Measurements from ENCODE around the gene ITPRIPL1.

The ITPRIPL1 gene

DNA sequence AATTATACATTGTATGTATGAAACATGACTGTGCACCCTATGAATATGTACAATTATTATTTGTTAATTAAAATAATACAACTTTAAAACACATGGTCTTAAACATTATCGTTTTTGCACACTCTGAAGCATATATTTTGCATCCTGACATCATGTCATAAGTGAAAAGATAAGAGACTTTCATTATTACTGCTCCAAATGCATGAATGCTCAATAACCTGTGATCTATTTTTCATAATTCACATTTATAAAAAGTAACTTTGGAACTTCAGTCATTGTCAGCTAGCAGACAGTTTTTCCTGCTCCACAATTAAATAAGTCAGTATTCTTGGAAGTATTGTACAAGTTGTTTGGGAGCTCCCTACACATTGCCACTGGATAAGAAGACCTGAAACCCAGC is 1.3 kb upstream of the ITPRIPL1 start:
- DNase-seq (ENCODE audit: low read depth) = no peak

DNA sequence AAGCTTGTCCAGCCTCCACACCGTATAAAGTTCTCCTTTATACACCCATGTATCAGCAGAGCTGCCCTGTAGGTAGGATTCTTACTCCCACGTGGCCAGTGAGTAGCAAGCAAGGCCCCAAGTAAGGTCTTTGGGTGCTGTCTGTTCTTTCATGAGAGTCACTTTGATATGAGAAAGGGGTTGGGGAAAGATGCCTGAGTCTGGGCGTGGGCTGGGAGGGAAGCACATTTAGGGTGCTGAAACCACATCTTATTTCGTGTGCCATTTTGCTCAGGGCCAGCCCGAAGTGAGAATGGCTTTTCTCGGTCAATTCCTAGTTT is 436 bp upstream of the ITPRIPL1 start:
- DNase-seq (ENCODE audit: low read depth) = no peak

DNA sequence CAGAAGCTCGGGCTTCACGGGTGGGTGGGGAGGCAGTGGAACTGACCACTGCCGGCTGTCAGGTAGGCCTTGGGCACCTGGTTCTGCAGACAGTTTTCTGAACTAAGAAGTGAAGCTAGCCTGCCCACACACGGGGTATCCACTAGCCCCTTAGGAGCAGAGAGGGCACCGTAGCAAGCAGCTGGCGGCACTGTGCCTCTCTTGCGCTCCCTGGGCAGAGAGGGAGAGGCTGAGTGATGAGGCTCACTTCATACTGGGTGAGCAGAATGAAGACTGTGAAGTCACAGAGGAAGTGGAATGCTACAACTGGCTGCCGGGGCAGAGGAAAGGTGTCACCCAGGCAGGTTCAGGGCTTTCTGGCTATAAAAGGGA is 753 bp downstream of the ITPRIPL1 start:
- no peak for DNase-seq (ENCODE audit: low read depth)

DNA sequence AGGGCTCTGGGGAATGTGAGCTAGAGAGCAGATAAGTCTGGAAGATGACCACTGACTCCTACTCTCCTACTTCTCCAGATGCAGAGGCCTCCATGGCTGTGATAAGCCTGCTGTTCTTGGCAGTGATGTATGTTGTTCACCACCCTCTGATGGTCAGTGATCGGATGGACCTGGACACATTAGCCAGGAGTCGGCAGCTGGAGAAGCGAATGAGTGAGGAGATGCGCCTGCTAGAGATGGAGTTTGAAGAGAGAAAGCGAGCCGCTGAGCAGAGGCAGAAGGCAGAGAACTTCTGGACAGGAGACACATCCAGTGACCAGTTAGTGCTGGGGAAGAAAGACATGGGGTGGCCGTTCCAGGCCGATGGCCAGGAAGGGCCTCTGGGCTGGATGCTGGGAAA is 1.4 kb downstream of the ITPRIPL1 start:
- no peak for DNase-seq (ENCODE audit: low read depth)

DNA sequence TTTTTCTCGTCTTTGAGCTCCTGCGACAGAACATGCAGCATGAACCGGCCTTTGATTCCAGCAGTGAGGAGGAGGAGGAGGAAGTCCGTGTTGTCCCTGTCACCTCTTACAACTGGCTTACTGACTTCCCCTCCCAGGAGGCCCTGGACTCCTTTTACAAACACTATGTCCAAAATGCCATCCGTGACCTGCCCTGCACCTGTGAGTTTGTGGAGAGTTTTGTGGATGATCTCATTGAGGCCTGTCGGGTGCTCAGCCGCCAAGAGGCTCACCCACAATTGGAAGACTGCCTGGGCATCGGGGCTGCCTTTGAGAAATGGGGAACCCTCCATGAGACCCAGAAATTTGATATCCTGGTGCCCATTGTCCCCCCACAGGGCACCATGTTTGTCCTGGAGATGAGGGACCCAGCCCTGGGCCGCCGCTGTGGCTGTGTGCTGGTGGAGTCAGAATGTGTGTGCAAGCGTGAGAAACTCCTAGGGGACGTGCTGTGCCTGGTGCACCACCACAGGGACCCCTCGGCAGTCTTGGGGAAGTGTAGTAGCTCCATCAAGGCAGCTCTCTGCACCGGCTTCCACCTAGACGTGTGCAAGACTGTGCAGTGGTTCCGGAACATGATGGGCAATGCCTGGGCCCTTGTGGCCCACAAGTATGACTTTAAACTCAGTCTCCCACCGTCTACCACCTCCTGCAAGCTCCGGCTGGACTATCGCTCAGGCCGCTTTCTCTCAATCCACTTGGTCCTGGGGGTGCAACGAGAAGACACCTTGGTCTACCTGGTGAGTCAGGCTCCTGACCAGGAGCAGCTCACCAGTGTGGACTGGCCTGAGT is 2.1 kb downstream of the ITPRIPL1 start:
- DNase-seq (ENCODE audit: low read depth) = no peak

DNA sequence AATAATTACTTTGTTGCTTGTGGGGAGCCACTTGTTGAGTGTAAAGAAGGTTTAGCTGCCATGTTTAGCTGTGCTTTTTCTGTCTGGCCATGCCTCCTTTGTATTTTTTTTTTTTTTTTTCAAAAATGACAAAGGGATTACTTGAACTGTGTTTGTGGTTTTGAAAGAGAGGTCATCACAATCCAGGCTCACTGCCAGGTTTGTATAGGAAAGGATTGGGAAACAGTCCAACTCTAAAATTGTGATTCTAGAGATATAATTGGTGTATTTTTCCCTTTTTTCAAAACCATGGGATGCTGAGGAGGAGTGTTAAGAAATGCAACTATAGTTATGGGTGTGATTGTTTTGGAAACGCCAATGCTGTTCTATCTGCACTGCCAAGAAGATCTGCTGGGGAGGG is 4.3 kb downstream of the ITPRIPL1 start:
- DNase-seq (ENCODE audit: low read depth) = peak; percentile 85

DNA sequence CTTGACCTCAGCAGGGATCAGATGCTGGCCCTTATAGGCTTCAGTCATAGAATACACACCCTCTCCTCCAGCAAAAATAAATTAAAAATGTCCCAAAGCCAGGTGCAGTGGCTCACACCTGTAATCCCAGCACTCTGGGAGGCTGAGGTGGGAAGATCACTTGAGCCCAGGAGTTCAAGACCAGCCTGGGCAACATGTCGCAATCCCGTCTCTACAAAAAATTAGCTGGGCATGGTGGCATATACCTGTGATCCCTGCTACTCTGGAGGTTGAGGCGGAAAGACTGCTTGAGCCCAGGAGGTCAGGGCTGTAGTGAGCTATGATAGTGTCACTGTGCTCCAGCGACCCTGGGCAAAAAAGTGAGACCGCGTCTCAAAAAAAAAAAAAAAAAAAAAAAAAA is 4.8 kb downstream of the ITPRIPL1 start:
- DNase-seq (ENCODE audit: low read depth) = no peak

DNA sequence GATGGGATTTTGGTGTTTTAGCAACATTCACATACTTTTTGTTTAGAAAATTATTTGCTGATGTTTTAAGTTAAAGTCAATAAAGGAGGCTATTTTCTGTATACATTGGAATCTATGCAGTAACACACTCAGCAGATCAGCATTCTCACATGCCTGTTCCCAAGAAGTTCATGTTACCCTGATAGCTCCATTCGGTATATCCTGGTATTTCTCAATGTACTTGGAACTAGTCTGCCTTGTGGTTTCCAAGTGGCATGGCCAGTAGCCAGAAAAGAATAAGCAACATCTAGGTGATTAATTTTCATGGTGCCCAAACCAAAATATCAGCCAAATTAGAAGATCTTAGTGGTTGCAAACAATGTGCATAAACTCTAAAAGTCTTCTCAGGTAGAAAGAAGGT is 5.3 kb downstream of the ITPRIPL1 start:
- DNase-seq (ENCODE audit: low read depth) = peak; percentile 95

DNA sequence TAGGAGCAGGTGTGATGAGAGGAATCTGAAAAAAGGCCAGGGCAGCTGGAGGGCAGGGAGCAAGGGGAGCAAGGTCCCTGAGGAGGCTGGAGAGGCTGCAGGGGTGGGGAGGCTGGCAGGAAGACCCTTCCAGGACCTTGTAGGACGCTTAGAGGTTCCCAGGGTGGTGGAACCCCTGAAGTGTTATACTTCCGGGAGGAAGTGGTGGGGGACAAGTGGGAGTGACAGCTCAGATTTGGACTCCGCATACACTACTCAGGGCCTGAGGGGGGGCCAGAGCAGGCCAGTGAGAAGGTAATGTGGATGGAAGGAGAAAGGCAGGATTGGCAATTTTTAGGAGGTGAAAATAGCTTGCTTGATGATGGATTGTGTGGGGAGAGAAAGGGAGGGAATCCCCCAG is 8.6 kb downstream of the ITPRIPL1 start:
- DNase-seq (ENCODE audit: low read depth) = no peak

DNA sequence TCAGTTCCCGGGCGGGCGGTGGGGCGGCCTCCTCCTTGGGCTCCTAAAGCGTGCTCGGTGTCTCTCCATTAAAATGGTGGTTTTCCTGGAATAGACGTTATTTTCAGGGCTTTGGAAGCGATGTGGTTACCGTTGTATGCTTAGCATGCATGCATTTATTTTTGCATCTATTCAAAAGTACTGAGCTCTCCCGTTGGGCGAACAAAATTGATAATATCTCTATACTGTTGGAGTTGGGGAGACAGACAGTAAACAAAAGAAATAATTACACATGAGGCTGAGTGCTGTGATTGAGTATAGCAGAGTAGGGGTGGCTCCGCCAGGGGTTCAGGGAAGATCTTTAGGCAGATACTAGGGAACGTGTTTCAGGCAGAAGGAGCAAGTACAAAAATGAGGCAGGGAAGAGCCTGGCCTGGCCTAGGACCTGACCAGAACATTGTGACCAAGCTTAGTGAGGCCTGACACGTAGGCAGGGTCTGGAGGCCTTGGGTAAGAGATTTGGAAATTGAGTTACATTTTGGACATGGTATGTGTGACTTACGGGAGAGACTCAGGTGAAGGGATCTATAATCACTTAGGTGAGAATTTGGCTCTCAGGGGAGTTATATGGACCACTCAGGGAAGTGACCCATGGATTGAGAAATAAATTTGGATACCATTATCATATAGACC is 11.1 kb downstream of the ITPRIPL1 start:
- DNase-seq (ENCODE audit: low read depth) = no peak

DNA sequence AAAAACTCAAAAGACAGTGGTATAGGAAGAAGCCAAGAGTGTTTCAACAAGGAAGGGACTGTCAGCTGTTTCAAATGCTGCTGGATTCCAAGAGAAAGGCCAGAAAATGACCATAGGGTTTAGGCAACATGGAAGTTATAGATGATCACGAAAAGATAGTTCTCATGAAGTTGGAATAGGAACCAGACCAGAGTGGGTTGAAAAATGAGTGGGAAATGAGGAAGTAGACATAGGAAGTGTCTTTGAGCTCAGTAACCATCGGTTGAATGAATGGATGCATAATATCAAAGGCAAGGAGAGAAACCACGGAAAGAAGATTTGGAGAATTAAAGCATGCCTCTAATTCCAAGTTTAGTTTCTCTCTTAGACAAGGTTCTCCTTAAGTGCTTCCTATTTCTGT is 11.8 kb downstream of the ITPRIPL1 start:
- DNase-seq (ENCODE audit: low read depth) = no peak

DNA sequence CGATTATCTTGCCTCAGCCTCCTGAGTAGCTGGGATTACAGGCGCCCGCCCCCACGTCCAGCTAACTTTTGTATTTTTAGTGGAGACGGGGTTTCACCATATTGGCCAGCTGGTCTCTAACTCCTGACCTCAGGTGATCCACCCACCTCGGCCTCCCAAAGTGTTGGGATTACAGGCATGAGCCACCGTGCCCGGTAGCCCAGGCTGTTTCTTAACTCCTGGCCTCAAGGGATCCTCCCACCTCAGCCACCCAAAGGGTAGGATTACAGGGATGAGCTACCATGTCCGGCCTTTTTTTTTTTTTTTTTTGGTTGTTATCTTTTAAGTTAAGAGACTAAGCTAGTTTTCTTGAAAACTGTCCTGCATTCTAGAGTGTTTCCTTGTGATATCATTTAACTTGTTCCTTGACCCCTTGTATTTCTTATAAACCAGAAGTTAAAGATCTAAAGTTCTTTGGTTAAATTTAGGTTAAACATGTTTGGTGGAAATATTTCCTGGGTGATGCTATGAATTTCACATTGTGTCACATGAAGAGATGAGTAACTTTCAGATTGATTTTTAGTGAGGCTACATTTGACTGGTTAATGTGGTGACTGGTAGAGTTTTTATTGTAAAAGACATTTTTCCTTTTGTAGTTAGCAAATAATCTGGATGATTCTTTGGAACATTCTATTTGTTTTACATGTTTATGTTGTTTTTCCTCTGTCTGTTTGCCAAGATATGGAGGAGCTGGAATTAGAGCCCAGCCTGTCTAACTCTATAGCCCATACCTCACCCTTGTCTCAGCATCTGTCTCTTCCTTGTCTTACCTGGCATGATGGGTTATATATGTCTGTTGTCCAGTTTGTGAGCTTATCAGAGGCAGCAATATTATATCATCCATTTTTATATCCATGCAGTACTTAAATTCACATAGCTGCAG is 15.6 kb downstream of the ITPRIPL1 start:
- no peak for DNase-seq (ENCODE audit: low read depth)

DNA sequence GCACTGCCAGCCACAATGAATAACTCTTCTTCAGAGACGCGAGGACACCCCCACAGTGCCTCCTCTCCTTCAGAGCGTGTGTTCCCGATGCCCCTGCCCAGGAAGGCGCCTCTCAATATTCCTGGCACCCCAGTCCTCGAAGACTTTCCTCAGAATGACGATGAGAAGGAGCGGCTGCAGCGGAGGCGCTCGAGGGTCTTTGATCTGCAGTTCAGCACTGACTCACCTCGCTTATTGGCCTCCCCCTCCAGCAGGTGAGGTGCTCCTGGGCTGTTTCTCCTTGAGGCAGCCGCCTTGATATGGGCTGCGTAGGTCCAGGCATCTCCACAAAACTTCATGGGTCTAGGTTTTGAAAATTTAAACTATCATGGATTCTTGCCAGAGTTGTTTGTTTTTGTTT is 16.5 kb downstream of the ITPRIPL1 start:
- no peak for DNase-seq (ENCODE audit: low read depth)

DNA sequence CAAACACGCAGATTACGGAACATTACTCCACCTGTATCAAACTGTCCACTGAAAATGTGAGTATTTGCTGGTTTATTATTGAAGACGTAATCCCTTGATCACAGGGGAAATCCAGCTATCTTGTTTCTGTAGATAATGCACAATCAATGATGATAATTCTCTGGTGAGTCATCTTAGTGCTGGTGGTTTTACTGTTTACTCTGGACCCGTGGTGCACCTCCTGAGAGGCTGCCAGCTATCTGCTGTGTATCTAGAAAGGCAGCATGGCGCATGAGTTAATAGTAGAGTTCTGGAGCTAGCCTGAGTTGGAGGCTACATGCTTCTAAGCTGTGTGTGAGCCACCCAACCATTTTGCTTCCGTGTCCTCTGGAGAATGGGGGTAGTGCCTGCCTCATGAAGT is 17.0 kb downstream of the ITPRIPL1 start:
- peak; percentile 61 for DNase-seq (ENCODE audit: low read depth)

DNA sequence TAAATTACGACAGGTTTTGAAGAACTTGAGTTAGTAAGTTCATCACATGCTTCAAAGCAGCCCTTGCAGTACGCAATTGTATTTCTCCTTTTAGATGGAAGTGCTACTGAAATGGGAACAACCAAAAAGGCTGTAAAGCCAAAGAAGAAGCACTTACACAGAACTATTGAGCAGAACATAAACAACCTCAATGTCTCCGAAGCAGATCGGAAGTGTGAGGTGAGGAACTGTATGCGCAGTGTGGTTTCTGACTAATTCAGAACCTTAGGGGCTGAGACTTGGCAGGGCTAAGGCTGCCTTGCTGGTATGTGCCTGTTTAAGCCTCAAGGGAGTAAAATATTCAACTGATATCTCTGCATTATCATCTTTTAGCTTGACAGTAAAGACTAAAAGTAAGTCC is 18.9 kb downstream of the ITPRIPL1 start:
- DNase-seq (ENCODE audit: low read depth) = no peak

DNA sequence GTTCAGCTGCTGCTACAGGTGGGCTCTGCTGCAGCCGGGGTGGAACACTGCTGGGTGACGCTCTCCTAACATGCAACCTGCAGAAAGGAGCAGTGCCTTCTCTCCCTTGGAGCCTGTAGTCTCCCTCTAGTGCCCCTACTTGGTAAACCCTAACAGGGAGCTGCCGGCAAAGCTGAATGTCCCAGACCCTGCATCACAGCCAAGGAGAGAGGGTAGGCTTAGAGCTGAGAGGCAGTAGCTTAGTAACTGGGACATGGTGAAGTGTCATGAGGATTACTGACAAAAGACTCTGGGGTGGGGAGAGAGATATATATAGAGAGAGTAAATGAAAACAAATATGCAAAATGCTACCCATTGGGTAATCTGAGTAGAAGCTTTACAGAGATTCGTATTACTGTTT is 20.3 kb downstream of the ITPRIPL1 start:
- DNase-seq (ENCODE audit: low read depth) = peak; percentile 51

DNA sequence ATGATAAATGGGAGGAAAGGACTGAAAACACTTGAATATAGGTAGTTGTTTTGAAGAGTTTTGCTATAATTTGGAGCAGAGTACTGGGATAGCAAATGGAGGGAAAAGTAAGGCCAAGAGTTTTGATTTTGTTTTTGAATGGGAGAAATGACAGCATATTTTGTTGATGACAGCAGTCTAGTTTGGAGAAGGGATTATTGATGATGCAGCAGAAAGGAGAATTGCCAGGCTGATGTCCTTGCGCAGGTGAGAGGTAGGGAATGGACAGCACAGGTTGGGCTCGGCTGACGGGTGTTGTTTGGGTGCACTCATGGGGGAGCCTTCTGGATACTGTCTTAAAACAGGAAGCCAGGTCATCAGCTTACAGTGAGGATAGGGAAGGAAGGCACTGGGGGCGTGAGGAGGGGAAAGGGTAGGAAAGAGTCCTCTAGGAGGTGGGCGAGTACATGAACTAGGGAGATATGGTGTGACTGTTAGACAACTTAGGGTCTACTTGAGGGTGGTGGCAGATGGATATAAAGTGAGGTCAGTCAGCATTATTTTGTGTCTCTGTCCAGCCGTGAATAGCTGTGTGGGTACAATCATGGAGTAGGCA is 20.8 kb downstream of the ITPRIPL1 start:
- no peak for DNase-seq (ENCODE audit: low read depth)

DNA sequence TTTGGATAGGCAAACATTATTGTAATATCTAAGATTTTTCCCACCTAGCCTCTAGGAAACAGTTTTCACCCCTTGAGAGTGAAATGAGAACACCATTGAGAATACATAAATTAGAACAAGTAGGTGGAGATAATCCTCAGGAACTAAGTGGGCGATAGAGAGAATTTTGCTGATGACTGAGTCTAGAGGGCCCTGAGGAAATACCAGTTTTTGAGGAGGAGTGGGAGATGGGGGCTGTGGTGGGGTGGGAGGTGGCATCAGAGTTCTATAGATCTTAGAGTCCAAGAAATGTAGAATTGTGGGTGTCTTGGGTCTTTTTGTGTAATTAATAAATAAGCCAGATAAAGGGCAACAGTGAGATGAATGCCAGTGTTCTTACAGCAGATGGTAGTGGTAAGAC is 22.3 kb downstream of the ITPRIPL1 start:
- no peak for DNase-seq (ENCODE audit: low read depth)

DNA sequence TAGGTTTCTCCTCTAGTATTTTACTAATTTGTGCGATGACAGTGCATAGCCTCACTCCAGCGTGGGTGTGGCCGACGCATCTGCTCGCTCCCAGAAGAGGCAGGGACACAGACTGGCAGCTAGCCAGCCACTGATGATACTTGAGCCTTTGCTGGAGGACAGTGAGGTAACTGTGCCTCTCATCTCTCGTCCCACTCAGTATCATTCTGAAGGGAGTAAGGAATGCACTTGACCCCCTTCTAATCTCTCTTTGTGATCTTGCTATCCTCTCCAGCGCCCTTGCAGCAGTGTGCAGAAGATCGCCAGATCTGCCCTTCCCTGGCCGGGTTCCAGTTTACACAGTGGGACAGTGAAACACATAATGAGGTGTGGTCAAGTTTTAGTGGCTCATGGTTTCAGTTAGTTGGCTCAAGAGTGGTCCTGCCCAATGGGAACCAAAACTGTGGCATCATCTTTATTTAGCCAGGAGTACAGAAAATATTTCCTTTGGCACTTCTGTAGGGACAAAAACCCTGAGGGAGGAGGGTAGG is 28.0 kb downstream of the ITPRIPL1 start:
- DNase-seq (ENCODE audit: low read depth) = peak; percentile 75

DNA sequence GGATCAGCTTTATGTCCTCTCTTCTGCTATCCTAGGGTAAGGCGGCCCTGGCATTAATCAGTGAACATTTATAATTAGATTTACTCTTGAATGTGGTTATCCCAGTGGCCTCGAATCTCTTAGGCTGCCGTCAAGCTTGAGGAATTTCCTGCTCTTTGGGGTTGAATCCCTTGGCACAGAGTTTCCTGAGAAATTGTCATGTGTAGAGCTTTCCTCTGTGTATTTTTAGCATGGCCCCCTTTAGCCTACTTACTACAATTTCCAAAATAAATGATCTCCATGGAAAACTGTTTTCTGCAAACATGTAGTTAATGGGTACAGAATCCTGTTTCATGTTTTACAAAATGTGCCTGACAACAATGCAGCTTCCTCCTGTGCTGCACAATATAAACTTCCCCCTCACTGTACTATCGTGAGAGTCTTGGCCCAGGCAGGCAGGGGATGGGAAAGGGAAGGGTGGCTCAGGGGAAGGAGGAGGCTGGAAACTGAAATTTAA is 28.5 kb downstream of the ITPRIPL1 start:
- DNase-seq (ENCODE audit: low read depth) = peak; percentile 93

DNA sequence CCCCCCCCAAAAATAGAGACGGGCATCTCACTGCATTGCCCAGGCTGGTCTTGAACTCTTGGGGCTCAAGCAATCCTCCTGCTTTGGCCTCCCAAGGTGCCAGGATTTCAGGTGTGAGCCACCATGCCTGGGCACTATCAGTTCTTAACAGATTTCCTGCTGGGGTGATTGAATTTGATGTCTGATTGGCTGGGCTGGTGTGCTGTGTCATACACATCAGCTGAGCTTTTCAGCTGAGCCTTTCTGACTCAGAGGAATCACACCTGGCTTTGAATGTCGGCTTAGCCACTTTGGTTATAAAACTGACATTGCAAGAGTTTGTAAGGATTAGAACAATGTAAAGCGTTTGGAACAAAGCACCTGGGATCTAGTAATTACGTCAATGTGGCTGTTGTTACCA is 29.4 kb downstream of the ITPRIPL1 start:
- no peak for DNase-seq (ENCODE audit: low read depth)

DNA sequence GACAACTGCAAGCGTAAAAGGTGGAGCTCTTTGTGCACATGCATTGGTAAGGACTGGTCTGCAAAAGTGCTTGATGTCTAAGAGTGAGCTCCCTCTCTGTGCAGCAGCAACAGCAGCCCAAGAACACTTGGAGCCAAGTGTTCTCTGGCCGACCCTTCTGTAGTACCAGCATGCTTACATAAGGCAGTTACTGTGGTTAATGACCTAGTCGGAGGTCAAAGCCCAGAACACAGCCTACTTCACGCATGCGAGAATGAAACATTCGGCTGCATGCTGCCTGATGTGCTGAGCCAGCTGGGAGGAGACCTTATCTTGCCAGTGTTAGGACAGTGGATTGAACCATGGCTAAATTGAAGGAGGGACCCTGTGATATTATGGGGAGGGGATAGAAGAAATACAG is 31.8 kb downstream of the ITPRIPL1 start:
- no peak for DNase-seq (ENCODE audit: low read depth)
